Right atrium auricular region (tissue), 2 donors: ENCODE results near the gene ITSN2. TPM values are rescaled to one million over a fixed set of nuclear protein-coding genes. Genes with fewer than 3 reads are reported as not detected.
"Not testable (repeated sequence)": the region's sequence is repeated elsewhere in the genome, so short reads cannot be mapped to it uniquely, and the experiment has no call there.

Source experiments
- DNase-seq: peaks from one replicate; pipeline ENCODE4 v3.0.0-alpha.2; 2019; ENCODE audit warnings: low spot score
- H3K27ac ChIP-seq, 2 donors: fragments of 200-600 bp; sonication (generic); 1 replicate in 1 of 2; 2 replicates in 1 of 2; pipeline ENCODE4 v1.5.1; 2016 to 2019
- H3K27me3 ChIP-seq, 2 donors: fragments of 200-600 bp; sonication (generic); one replicate each; pipeline versions ENCODE4 v1.5.1 to v1.6.0; 2017 to 2019
- H3K36me3 ChIP-seq: fragments of 200-600 bp; sonication (generic); one replicate; pipeline ENCODE4 v1.5.1; 2016
- H3K4me1 ChIP-seq, 2 donors: fragments of 200-600 bp; sonication (generic); one replicate each; pipeline versions ENCODE4 v1.5.1 to v1.6.0; 2017 to 2019
- H3K4me3 ChIP-seq, 2 donors: fragments of 200-600 bp; sonication (generic); 1 replicate in 1 of 2; 2 replicates in 1 of 2; pipeline ENCODE4 v1.5.1; 2017 to 2019; ENCODE audit warnings: mild to moderate bottlenecking in 1 of 2, moderate library complexity in 1 of 2
- H3K9me3 ChIP-seq, 2 donors: fragments of 200-600 bp; sonication (generic); one replicate each; pipeline ENCODE4 v1.5.1; 2019
- CTCF ChIP-seq, 2 donors: fragments of 200-600 bp; sonication (generic); IDR thresholded peaks; one replicate each; pipeline ENCODE4 v1.5.1; 2019; ENCODE audit warnings: antibody characterized with exemption in 2 of 2
- total RNA-seq, 2 donors: library from RNA; depleted of rRNA; stranded (reverse); fragments of >200 nt; gene quantifications; one replicate each; pipeline ENCODE4 v1.1.0, GENCODE V29; 2016

Gene ITSN2
- total RNA-seq, 2 donors from 2014 or later = 40.1 to 40.4 TPM

- H3K9me3 ChIP-seq = no peaks in the 10 kb centered on the region
- DNase-seq = no peak
- H3K27ac ChIP-seq = peak overlapping the region; percentile 97 to 98
- H3K4me3 ChIP-seq = peak overlapping the region; percentile 90 to 96
- H3K4me1 ChIP-seq = peaks cover 0 to 20% of the 10 kb centered on the region in 2 donors
- no peak for TF ChIP-seq CTCF (IDR thresholded peaks at IDR 0.05)
- no peaks in the 10 kb centered on the region for H3K36me3 ChIP-seq
- no peaks in the 10 kb centered on the region for H3K27me3 ChIP-seq
Observed at GRCh38 chr2:24359129-24360049, 947 bp downstream of the ITSN2 start.

- not testable (repeated sequence) for DNase-seq, H3K27me3 ChIP-seq, H3K4me3 ChIP-seq, H3K36me3 ChIP-seq, H3K9me3 ChIP-seq
- Histone ChIP-seq H3K27ac (peak overlapping the region in 1 of 2 donors; percentile 5), H3K4me1 (peaks cover 0 to 36% of the 10 kb centered on the region in 2 donors)
Observed at GRCh38 chr2:24357767-24358166, 2.6 kb downstream of the ITSN2 start.

GRCh38 chr2:24357115-24357514 is 3.2 kb downstream of the ITSN2 start:
- not testable (repeated sequence) for H3K27ac ChIP-seq, DNase-seq, H3K27me3 ChIP-seq, H3K36me3 ChIP-seq, H3K4me3 ChIP-seq, H3K9me3 ChIP-seq
- H3K4me1 ChIP-seq = peaks cover 0 to 42% of the 10 kb centered on the region in 2 donors

GRCh38 chr2:24354957-24355356 is 5.4 kb downstream of the ITSN2 start:
- DNase-seq = no peak
- Histone ChIP-seq H3K27ac (peak overlapping the region in 1 of 2 donors; percentile 21), H3K4me3 (no peak overlapping the region), H3K36me3 (no peaks in the 10 kb centered on the region), H3K27me3 (no peaks in the 10 kb centered on the region), H3K4me1 (peaks cover 0 to 63% of the 10 kb centered on the region in 2 donors), H3K9me3 (no peaks in the 10 kb centered on the region)
- TF ChIP-seq CTCF (IDR thresholded peaks at IDR 0.05) = no peak

GRCh38 chr2:24354395-24354794 is 5.9 kb downstream of the ITSN2 start:
- Histone ChIP-seq H3K9me3 (no peaks in the 10 kb centered on the region), H3K36me3 (no peaks in the 10 kb centered on the region), H3K4me1 (peaks cover 0 to 69% of the 10 kb centered on the region in 2 donors), H3K27me3 (no peaks in the 10 kb centered on the region), H3K4me3 (no peak overlapping the region), H3K27ac (no peak overlapping the region)
- no peak for TF ChIP-seq CTCF (IDR thresholded peaks at IDR 0.05)
- DNase-seq = no peak

GRCh38 chr2:24353973-24354372 is 6.4 kb downstream of the ITSN2 start:
- H3K27ac ChIP-seq = no peak overlapping the region
- no peaks in the 10 kb centered on the region for H3K9me3 ChIP-seq
- TF ChIP-seq CTCF (IDR thresholded peaks at IDR 0.05) = no peak
- DNase-seq = no peak
- no peaks in the 10 kb centered on the region for H3K36me3 ChIP-seq
- peaks cover 0 to 68% of the 10 kb centered on the region in 2 donors for H3K4me1 ChIP-seq
- H3K4me3 ChIP-seq = no peak overlapping the region
- no peaks in the 10 kb centered on the region for H3K27me3 ChIP-seq
